GM12865 (cell line): Measurements from ENCODE around the gene RTP5.
"Not testable (repeated sequence)": the region's sequence is repeated elsewhere in the genome, so short reads cannot be mapped to it uniquely, and the experiment has no call there.

Source experiments
- DNase-seq: peaks from one replicate; pipeline ENCODE4 v3.0.0; 2010; ENCODE audit warnings: low read depth
- H3K4me3 ChIP-seq: 2 replicates; pipeline ENCODE4 v1.5.1; 2011; ENCODE audit warnings: mild to moderate bottlenecking, low read depth, low read length, control low read depth
- TF ChIP-seq, protein P1 (sequence below): IDR thresholded peaks from 2 replicates; pipeline ENCODE4 v1.5.1; 2011; ENCODE audit warnings: low read length, control low read depth, low read depth, inconsistent platforms; ENCODE audit not compliant: insufficient read depth; ENCODE audit errors: missing control alignments

Gene RTP5

DNA sequence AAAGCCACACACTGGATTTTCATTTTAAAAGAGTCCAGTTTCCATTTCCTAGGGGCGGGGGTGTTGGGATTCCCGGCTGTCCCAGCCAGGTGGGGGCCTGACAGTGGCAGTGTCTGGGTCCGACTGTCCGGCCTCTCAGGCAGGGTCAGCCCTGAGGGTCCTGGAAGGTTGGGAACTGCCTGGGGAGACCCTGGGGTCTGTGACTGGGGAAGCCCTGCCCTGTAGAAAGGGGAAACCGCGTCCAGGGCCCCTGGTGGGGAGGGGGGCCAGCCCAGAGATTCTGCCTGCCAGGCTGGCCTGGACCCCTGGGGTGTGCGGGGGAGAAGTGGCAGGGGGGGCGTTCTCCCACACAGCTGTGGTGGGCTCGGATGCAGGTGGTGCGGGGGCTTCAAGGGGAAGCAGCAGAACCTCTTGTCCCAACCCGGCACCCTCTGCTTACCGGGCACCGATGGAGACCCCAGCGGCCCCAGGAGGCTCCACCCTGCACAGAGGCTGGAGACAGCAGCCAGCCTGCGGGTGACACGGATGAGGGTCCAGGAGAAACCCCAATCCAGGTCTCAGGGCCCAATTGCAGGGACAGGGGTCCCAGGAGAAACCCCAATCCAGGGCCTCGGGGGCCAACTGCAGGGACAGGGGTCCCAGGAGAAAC, 4.9 kb downstream of the RTP5 start:
- TF ChIP-seq, protein P1, sequence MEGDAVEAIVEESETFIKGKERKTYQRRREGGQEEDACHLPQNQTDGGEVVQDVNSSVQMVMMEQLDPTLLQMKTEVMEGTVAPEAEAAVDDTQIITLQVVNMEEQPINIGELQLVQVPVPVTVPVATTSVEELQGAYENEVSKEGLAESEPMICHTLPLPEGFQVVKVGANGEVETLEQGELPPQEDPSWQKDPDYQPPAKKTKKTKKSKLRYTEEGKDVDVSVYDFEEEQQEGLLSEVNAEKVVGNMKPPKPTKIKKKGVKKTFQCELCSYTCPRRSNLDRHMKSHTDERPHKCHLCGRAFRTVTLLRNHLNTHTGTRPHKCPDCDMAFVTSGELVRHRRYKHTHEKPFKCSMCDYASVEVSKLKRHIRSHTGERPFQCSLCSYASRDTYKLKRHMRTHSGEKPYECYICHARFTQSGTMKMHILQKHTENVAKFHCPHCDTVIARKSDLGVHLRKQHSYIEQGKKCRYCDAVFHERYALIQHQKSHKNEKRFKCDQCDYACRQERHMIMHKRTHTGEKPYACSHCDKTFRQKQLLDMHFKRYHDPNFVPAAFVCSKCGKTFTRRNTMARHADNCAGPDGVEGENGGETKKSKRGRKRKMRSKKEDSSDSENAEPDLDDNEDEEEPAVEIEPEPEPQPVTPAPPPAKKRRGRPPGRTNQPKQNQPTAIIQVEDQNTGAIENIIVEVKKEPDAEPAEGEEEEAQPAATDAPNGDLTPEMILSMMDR = no peak
- no peak for DNase-seq
- H3K4me3 ChIP-seq = no peak overlapping the region

- H3K4me3 ChIP-seq = not testable (repeated sequence)
- peak; percentile 88 for DNase-seq
- TF ChIP-seq, protein P1 = peak; percentile 29
These were observed 6.4 kb downstream of the RTP5 start for GRCh38 chr2:241875754-241876527.

- TF ChIP-seq, protein P1 = no peak
- DNase-seq = no peak
- no peak overlapping the region for H3K4me3 ChIP-seq
These were observed 7.1 kb downstream of the RTP5 start for GRCh38 chr2:241876528-241877196.

DNA sequence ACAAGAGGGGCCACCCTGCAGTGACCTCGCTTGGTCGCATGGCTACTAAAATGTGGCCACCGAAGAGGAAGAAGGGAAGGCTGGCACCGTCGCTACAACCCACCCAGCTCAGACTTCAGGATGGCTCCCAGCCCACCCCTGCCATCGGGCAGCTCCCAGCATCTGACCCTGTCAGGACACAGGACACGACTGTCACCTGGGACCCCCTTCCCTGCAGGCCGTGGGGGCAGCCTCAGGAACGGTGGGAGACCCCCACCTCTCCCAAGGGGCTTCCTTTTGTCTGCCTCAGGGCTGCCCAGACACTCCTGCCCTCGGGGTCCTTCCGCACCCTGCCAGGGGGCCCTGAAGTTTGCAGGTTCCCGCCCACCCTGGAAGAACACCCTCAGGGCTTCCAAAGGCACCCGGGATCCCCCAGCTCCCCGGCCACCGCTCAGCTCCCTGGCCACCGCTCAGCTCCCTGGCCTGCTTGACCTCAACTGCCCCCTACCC, 7.7 kb downstream of the RTP5 start:
- no peak overlapping the region for H3K4me3 ChIP-seq
- no peak for DNase-seq
- TF ChIP-seq, protein P1 = no peak

DNA sequence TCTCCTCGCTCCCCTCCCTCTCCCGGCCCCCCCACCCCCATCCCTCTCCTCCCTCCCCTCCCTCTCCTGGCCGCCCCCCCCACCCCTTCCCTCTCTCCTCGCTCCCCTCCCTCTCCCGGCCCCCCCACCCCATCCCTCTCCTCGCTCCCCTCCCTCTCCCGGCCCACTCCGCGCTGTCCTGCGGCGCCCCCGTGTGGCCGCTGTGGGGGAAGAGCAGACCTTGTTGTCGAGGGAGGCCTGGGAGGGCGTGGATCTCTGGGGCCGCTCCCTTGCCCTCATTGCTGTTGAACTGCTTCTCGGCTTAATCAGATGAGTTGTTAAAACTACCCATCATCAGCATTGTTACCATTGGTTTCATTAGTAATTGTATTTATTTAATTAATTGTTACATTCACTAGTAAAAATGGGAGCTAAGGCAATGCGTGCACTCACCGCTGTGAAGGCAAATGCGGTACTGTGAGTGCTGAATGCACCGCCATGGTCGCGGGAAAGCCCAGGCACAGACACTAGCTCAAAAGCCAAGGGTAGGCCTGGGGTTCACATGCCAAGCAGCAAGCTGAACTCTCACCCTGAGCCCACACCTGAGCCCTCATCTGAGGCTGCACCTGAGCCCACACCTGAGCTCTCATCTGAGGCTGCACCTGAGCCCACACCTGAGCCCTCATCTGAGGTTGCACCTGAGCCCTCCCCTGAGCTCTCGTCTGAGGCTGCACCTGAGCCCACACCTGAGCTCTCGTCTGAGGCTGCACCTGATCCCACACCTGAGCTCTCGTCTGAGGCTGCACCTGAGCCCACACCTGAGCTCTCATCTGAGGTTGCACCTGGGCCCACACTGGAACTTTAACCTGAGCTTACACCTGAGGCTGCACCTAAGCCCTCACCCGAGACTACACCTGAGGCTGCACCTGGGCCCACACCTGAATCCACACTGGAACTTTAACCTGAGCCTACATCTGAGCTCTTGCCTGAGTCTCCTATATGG, 8.8 kb downstream of the RTP5 start:
- peak; percentile 81 for DNase-seq
- TF ChIP-seq, protein P1 = peak; percentile 78
- H3K4me3 ChIP-seq = no peak overlapping the region

DNA sequence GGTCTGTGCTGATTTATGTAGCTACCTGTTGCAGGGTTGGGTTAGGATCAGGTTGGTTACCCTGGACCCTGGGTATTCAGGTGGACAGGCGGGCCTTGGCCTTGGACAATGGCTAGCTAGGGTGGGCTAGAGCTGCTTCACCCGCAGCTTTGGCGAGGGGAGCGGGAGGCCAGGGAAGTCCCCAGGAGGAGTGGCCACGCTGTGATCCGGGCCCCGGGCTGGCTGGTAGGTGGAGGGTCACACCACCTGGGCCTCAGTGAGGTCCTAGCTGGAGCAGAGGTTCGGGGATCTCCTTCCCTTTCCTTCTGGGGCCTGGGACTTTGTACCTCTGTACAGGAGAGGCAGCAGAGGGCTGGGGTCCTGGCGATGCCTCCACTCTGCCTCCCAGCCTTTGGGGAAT, 9.8 kb downstream of the RTP5 start:
- TF ChIP-seq, protein P1 = no peak
- DNase-seq = no peak
- H3K4me3 ChIP-seq = no peak overlapping the region
